ENCODE data around the gene SHTN1. TPM values are rescaled to one million over a fixed set of nuclear protein-coding genes. Genes with fewer than 3 reads are reported as not detected.

Gene SHTN1
- polyA plus RNA-seq, 1 donor (not counting 4 experiments of a cell fraction or from before 2014, with no cell fraction given) = 21.3 TPM

GRCh38 chr10:116891208-116891607, 113.8 kb downstream of the SHTN1 start:
- H3K9ac ChIP-seq (ENCODE audit: control insufficient read depth, extremely low read depth, insufficient read depth, low read length) = no peak overlapping the region
- FAIRE-seq = no peak
- H3K4me2 ChIP-seq (ENCODE audit: control insufficient read depth, extremely low read depth, insufficient read depth, low read depth, low read length) = no peak overlapping the region
- TF ChIP-seq, protein P1, sequence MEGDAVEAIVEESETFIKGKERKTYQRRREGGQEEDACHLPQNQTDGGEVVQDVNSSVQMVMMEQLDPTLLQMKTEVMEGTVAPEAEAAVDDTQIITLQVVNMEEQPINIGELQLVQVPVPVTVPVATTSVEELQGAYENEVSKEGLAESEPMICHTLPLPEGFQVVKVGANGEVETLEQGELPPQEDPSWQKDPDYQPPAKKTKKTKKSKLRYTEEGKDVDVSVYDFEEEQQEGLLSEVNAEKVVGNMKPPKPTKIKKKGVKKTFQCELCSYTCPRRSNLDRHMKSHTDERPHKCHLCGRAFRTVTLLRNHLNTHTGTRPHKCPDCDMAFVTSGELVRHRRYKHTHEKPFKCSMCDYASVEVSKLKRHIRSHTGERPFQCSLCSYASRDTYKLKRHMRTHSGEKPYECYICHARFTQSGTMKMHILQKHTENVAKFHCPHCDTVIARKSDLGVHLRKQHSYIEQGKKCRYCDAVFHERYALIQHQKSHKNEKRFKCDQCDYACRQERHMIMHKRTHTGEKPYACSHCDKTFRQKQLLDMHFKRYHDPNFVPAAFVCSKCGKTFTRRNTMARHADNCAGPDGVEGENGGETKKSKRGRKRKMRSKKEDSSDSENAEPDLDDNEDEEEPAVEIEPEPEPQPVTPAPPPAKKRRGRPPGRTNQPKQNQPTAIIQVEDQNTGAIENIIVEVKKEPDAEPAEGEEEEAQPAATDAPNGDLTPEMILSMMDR (optimal IDR thresholded peaks at IDR 0.05 in 1 of 3, IDR thresholded peaks at IDR 0.05 in 1 of 3, conservative IDR thresholded peaks at IDR 0.05 in 1 of 3; ENCODE audit: extremely low read depth in 1 of 3, insufficient read depth in 2 of 3, low read length in 3 of 3) = no peak
- TF ChIP-seq EZH2 (IDR thresholded peaks at IDR 0.05; ENCODE audit: low read length) = no peak
- no peaks in the 10 kb centered on the region for H3K9me3 ChIP-seq (ENCODE audit: control insufficient read depth, low read depth, low read length)
- no peak for DNase-seq (ENCODE audit: low read depth, low spot score)
- H4K20me1 ChIP-seq (ENCODE audit: control insufficient read depth, extremely low read depth, insufficient read depth, low read length) = peaks cover 5% of the 10 kb centered on the region
- no peaks in the 10 kb centered on the region for H3K79me2 ChIP-seq (ENCODE audit: control insufficient read depth, insufficient read depth, low read length)
- dilution Hi-C loops (cut with MboI; ENCODE audit: extremely low pct_ligation_motif_present, low sequenced_read_pairs) = no loop called here
- H3K9me1 ChIP-seq (ENCODE audit: control insufficient read depth, extremely low read depth, insufficient read depth, low read length) = peaks cover 2% of the 10 kb centered on the region
- H3K27ac ChIP-seq (ENCODE audit: control insufficient read depth, insufficient read depth, low read length) = no peak overlapping the region
- H3K4me3 ChIP-seq (ENCODE audit: control insufficient read depth in 2 of 3, extremely low read depth in 1 of 3, insufficient read depth in 2 of 3, low read depth in 1 of 3, low read length in 3 of 3) = no peak overlapping the region
- H2AFZ ChIP-seq (ENCODE audit: control insufficient read depth, low read length) = no peak overlapping the region
- H3K27me3 ChIP-seq (ENCODE audit: control insufficient read depth, extremely low read depth, insufficient read depth, low read length) = no peaks in the 10 kb centered on the region
- peaks cover 19% of the 10 kb centered on the region for H3K4me1 ChIP-seq (ENCODE audit: control insufficient read depth, extremely low read depth, insufficient read depth, low read length)
- no peaks in the 10 kb centered on the region for H3K36me3 ChIP-seq (ENCODE audit: control insufficient read depth in 2 of 2, extremely low read depth in 1 of 2, insufficient read depth in 2 of 2, low read length in 2 of 2)

- no peak overlapping the region for H3K9ac ChIP-seq (ENCODE audit: control insufficient read depth, extremely low read depth, insufficient read depth, low read length)
- TF ChIP-seq, protein P1 (optimal IDR thresholded peaks at IDR 0.05 in 1 of 3, IDR thresholded peaks at IDR 0.05 in 1 of 3, conservative IDR thresholded peaks at IDR 0.05 in 1 of 3; ENCODE audit: extremely low read depth in 1 of 3, insufficient read depth in 2 of 3, low read length in 3 of 3) = no peak
- TF ChIP-seq EZH2 (IDR thresholded peaks at IDR 0.05; ENCODE audit: low read length) = no peak
- H3K9me1 ChIP-seq (ENCODE audit: control insufficient read depth, extremely low read depth, insufficient read depth, low read length) = peaks cover 2% of the 10 kb centered on the region
- H3K36me3 ChIP-seq (ENCODE audit: control insufficient read depth in 2 of 2, extremely low read depth in 1 of 2, insufficient read depth in 2 of 2, low read length in 2 of 2) = peaks cover 2 to 6% of the 10 kb centered on the region in 2 experiments
- no peak for DNase-seq (ENCODE audit: low read depth, low spot score)
- H3K4me2 ChIP-seq (ENCODE audit: control insufficient read depth, extremely low read depth, insufficient read depth, low read depth, low read length) = peak overlapping the region; percentile 84
- peak overlapping the region in 2 of 3 experiments; percentile 16 to 25 for H3K4me3 ChIP-seq (ENCODE audit: control insufficient read depth in 2 of 3, extremely low read depth in 1 of 3, insufficient read depth in 2 of 3, low read depth in 1 of 3, low read length in 3 of 3)
- no peaks in the 10 kb centered on the region for H3K27me3 ChIP-seq (ENCODE audit: control insufficient read depth, extremely low read depth, insufficient read depth, low read length)
- H2AFZ ChIP-seq (ENCODE audit: control insufficient read depth, low read length) = no peak overlapping the region
- dilution Hi-C loops (cut with MboI; ENCODE audit: extremely low pct_ligation_motif_present, low sequenced_read_pairs) = no loop called here
- peaks cover 5% of the 10 kb centered on the region for H4K20me1 ChIP-seq (ENCODE audit: control insufficient read depth, extremely low read depth, insufficient read depth, low read length)
- no peaks in the 10 kb centered on the region for H3K9me3 ChIP-seq (ENCODE audit: control insufficient read depth, low read depth, low read length)
- peak; percentile 9 for FAIRE-seq
- H3K4me1 ChIP-seq (ENCODE audit: control insufficient read depth, extremely low read depth, insufficient read depth, low read length) = peaks cover 19% of the 10 kb centered on the region
- H3K79me2 ChIP-seq (ENCODE audit: control insufficient read depth, insufficient read depth, low read length) = no peaks in the 10 kb centered on the region
- peak overlapping the region; percentile 66 for H3K27ac ChIP-seq (ENCODE audit: control insufficient read depth, insufficient read depth, low read length)
Measured at GRCh38 chr10:116889066-116889465, 115.9 kb downstream of the SHTN1 start.

Data from keratinocyte (primary cell).